Activated B cell treated with CpG ODN at 0.5 μM for 24 hours (primary cell): Measurements from ENCODE around the gene LAMA3. TPM values are rescaled to one million over a fixed set of nuclear protein-coding genes. Genes with fewer than 3 reads are reported as not detected.

Experiments
- ATAC-seq: fragments of 200-7000 bp; cut with Tn5 transposase; one replicate; pipeline ENCODE4 v1.10.0; 2021; ENCODE audit warnings: low read depth, mild to moderate bottlenecking, moderate library complexity
- CTCF ChIA-PET: fragments of 350-600 bp; sonication (Branson Sonifier 250); formaldehyde crosslinking; loops from one replicate; lab custom pipeline; 2021; ENCODE audit warnings: antibody characterized with exemption; lab: Charles Lee
- POLR2A ChIA-PET: fragments of 350-600 bp; sonication (Branson Sonifier 250); formaldehyde crosslinking; loops from one replicate; lab custom pipeline; 2021; ENCODE audit warnings: antibody characterized with exemption; lab: Charles Lee
- DNase-seq: peaks from one replicate; pipeline ENCODE4 v3.0.0; 2022
- H3K27ac Mint-ChIP-seq: one replicate; pipeline ENCODE4 v1.8.0; 2020; ENCODE audit warnings: mixed read lengths
- H3K27me3 Mint-ChIP-seq: one replicate; pipeline ENCODE4 v1.8.0; 2021; ENCODE audit warnings: mixed read lengths
- H3K36me3 Mint-ChIP-seq: one replicate; pipeline ENCODE4 v1.8.0; 2021; ENCODE audit warnings: low read depth, mixed read lengths
- H3K4me1 Mint-ChIP-seq: one replicate; pipeline ENCODE4 v1.8.0; 2021; ENCODE audit warnings: mixed read lengths
- H3K4me3 Mint-ChIP-seq: one replicate; pipeline ENCODE4 v1.8.0; 2020; ENCODE audit warnings: mild to moderate bottlenecking, mixed read lengths
- H3K9me3 Mint-ChIP-seq: one replicate; pipeline ENCODE4 v1.8.0; 2020; ENCODE audit warnings: mixed read lengths
- CTCF ChIP-seq: fragments of 200-600 bp; IDR thresholded peaks from one replicate; pipeline ENCODE4 v1.8.0; 2022; ENCODE audit warnings: antibody characterized with exemption, mild to moderate bottlenecking
- intact Hi-C: fragments of 100-400 bp; cut with micrococcal nuclease; formaldehyde crosslinking; loops from one replicate; pipeline ENCODE4 v1.15.1; 2024
- total RNA-seq: library from RNA; stranded (reverse); gene quantifications from 2 replicates; pipeline ENCODE4 v1.2.3, GENCODE V29; 2022

The LAMA3 gene
- total RNA-seq, 1 donor from 2014 or later = not detected

- no peak overlapping the region for H3K27ac Mint-ChIP-seq
- ChIA-PET POLR2A (no interaction called here), CTCF (no interaction called here)
- no peak for ATAC-seq
- H3K9me3 Mint-ChIP-seq = no peaks in the 10 kb centered on the region
- peaks cover 2% of the 10 kb centered on the region for H3K27me3 Mint-ChIP-seq
- no peak for DNase-seq
- H3K4me1 Mint-ChIP-seq = peaks cover 5% of the 10 kb centered on the region
- intact Hi-C loops = no loop called here
- H3K4me3 Mint-ChIP-seq = no peak overlapping the region
- no peak for TF ChIP-seq CTCF
- H3K36me3 Mint-ChIP-seq = no peaks in the 10 kb centered on the region
Observed at GRCh38 chr18:23890589-23890988, 201.3 kb downstream of the LAMA3 start.

- DNase-seq (no peak), ATAC-seq (no peak)
- Mint-ChIP-seq H3K36me3 (no peaks in the 10 kb centered on the region), H3K4me1 (no peaks in the 10 kb centered on the region), H3K27me3 (peaks cover 2% of the 10 kb centered on the region), H3K9me3 (no peaks in the 10 kb centered on the region), H3K27ac (no peak overlapping the region), H3K4me3 (no peak overlapping the region)
- intact Hi-C loops = no loop called here
- POLR2A ChIA-PET = interaction anchor here (0.6 kb wide), 1 partner anchor 533 kb away, joined by 5 read pairs; the partner anchor contains the start of gene IMPACT
- CTCF ChIA-PET = no interaction called here
- no peak for TF ChIP-seq CTCF
Observed at GRCh38 chr18:23893653-23894052, 204.4 kb downstream of the LAMA3 start.

GRCh38 chr18:23894661-23895175 is 205.5 kb downstream of the LAMA3 start:
- intact Hi-C loops = no loop called here
- Mint-ChIP-seq H3K27me3 (peaks cover 2% of the 10 kb centered on the region), H3K27ac (peak overlapping the region; percentile 21), H3K9me3 (no peaks in the 10 kb centered on the region), H3K4me1 (no peaks in the 10 kb centered on the region), H3K4me3 (no peak overlapping the region), H3K36me3 (no peaks in the 10 kb centered on the region)
- no peak for TF ChIP-seq CTCF
- ChIA-PET CTCF (no interaction called here), POLR2A (no interaction called here)
- ATAC-seq (no peak), DNase-seq (no peak)

- peaks cover 2% of the 10 kb centered on the region for H3K27me3 Mint-ChIP-seq
Observed at GRCh38 chr18:23897291-23897690, 208.0 kb downstream of the LAMA3 start.

GRCh38 chr18:23897733-23898132 is 208.5 kb downstream of the LAMA3 start:
- no peaks in the 10 kb centered on the region for H3K36me3 Mint-ChIP-seq

More at GRCh38 chr18:23897291-23897690, 208.0 kb downstream of the LAMA3 start:
- ATAC-seq = no peak
- no peaks in the 10 kb centered on the region for H3K9me3 Mint-ChIP-seq
- intact Hi-C loops = no loop called here
- H3K27ac Mint-ChIP-seq = no peak overlapping the region
- ChIA-PET CTCF (no interaction called here), POLR2A (no interaction called here)
- TF ChIP-seq CTCF = no peak
- no peaks in the 10 kb centered on the region for H3K4me1 Mint-ChIP-seq
- no peak for DNase-seq
- no peak overlapping the region for H3K4me3 Mint-ChIP-seq
- no peaks in the 10 kb centered on the region for H3K36me3 Mint-ChIP-seq

More at GRCh38 chr18:23897733-23898132, 208.5 kb downstream of the LAMA3 start:
- ATAC-seq = no peak
- Mint-ChIP-seq H3K9me3 (no peaks in the 10 kb centered on the region), H3K4me1 (no peaks in the 10 kb centered on the region), H3K4me3 (no peak overlapping the region), H3K27me3 (peaks cover 2% of the 10 kb centered on the region), H3K27ac (no peak overlapping the region)
- TF ChIP-seq CTCF = no peak
- POLR2A ChIA-PET = no interaction called here
- CTCF ChIA-PET = no interaction called here
- intact Hi-C loops = no loop called here
- no peak for DNase-seq
